GM19328 (cell line): ENCODE results near the gene RPGR.

Experiments
- ATAC-seq: cut with Tn5 transposase; IDR thresholded peaks from one replicate; pipeline ENCODE4 v1.9.1; 2021; ENCODE audit warnings: mild to moderate bottlenecking, moderate library complexity; ENCODE audit not compliant: unreplicated experiment

The RPGR gene

DNA sequence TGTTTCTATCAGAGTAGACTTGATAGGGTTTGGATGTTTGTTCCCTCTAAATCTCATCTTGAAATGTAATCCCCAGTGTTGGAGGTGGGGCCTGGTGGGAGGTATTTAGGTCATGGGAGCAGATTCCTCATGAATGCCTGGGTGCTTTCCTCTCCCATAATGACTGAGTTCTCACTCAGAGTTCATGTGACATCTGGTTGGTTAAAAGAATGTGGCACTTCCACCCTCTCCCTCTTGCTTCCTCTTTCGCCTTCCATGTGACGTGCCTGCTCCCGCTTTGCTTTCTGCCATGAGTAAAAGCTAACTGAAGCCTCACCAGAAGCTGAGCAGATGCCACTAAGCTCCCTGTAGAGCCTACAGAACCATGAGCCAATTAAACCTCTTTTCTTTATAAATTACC is 59.3 kb downstream of the RPGR start:
- ATAC-seq = no peak

DNA sequence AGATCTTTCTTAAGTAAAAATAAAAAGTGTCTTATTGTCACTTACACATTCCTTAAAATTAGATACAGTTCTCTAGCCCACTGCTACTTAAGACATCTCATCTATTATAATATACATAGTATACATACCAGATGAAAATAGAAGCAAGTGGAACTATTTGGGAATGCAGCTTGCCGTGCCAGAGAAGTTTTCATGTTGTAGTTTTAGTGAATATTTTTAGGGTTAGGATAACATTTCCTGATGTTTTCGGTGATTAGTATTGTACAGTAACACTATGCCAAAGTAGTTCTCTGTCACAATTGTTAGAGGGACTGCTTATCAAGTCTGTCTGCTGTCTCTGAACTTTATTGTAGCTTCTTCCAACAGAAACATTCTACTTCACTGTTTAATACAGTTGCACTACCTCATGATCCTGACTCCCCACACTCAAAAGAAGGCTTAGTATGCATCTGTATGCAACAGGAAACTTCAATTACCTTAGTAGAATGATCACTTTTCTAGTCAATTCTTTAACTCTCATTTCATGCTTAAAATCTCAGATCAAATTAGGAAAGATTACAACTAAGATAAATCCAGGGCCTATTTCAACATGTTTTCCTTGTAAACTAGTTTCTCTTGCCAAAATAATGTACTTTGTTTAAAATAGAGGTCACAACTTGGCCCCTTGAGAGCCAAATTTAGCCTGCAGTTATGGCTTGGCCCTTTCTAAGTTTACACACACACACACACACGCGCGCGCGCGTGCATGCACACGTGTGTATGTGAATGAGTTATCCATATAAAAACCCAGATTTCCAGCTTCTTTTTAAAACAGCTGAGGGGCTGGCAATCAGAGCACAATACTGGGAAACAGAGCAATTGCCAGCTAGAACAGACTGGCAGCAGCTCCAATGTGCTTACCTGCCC is 64.3 kb downstream of the RPGR start:
- ATAC-seq = no peak

GRCh38 chrX:38260231-38260630 is 67.1 kb downstream of the RPGR start:
- no peak for ATAC-seq

- no peak for ATAC-seq
Measured at GRCh38 chrX:38256019-38256418, 71.3 kb downstream of the RPGR start.

- ATAC-seq = no peak
Measured at GRCh38 chrX:38249965-38250364, 77.3 kb downstream of the RPGR start.

DNA sequence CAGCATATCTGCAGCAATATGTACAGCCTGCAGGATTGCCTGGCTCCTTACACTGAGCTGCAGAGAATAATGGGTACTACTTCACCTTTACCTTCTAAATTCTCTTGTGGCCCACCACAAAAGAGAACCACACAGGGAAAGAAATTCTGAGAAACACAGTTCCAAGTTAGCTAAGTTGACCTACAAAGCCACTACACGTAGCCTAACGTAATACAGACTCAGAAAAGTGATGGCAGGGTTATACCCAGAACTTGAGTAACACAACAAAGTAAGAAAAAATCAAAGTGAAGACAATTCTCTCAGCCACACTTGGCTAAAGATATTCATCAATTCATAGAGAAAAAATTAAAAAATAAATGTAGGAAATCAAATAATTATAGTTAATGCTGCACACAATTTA is 80.3 kb downstream of the RPGR start:
- no peak for ATAC-seq

DNA sequence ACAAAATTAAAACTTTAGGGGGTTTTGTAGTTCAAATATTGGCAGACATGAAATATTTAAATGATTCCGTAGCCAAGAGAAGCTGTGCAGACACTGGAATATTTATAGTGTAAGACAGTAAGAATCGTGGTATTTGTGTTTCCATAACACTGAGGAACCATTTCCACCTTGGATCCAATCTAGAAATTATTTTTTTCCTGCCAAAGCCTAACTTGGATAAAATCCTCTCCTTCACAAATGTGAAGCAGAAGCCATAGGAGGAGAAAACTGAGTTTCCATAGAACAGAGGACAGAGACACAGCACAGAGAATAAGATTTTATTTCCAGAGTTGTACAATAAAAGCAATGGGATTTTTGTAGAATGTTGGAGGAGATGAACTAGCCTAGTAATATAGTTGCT is 86.8 kb downstream of the RPGR start:
- ATAC-seq = no peak

GRCh38 chrX:38236901-38237615 is 90.3 kb downstream of the RPGR start:
- ATAC-seq = no peak

DNA sequence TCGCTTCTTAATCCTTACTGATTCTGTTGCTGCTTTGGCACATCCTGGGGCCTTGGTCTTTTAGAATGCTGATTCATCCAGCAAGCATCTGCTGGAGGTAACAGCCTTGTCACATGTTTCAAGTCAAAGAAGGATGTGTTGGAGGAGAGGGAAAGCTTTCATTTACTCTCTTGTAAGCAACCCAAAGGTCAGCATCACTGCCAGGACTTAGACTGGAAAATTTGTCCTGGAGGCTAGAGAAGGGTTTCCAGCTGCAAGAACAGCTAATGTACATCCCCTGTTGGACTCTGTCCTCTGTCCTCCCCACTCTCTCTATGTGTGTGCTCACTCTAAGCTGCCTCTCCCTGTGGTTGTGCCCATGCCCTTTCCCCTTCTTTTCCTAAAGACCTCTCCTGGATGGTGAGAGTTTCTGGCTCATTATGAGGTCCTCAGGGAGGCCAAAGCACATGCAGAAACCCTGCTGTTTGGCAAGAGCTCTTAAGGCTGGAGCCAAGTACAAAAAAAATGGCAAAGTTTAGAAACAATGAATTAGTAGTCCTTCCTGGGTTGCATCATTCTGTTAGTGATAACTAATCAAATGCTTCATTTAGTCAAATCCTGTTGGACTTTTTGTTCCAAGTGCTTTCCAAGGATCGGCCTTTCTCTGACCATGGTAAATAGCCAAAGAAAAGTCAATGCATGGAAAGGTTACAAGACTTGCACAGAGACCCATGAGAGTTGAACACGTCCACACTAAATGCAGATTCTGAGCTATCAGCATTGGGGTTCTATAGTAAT is 93.2 kb downstream of the RPGR start:
- ATAC-seq = no peak

- no peak for ATAC-seq
Measured at GRCh38 chrX:38232079-38232686, 95.1 kb downstream of the RPGR start.

GRCh38 chrX:38225093-38225492 is 102.2 kb downstream of the RPGR start:
- ATAC-seq = no peak

DNA sequence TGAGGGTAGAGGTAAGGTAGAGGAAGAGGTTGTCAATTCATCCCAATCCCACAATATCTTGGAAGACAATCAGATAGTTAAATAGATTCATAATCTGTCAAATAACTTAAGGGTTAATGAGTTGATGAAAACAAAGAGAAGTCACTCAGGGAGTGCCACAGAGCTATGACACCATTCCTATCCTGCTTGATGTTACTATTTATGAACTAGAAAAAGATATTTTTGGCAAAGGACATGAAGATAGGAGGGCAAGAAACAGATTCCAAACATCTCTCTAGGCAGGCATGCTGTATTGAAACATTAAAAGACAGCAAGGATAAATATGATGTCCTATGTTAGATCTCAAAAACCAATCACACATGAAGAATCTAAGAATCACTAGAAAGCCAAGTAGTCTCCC is 103.1 kb downstream of the RPGR start:
- no peak for ATAC-seq

- ATAC-seq = no peak
Measured at GRCh38 chrX:38221391-38221929, 105.8 kb downstream of the RPGR start.

DNA sequence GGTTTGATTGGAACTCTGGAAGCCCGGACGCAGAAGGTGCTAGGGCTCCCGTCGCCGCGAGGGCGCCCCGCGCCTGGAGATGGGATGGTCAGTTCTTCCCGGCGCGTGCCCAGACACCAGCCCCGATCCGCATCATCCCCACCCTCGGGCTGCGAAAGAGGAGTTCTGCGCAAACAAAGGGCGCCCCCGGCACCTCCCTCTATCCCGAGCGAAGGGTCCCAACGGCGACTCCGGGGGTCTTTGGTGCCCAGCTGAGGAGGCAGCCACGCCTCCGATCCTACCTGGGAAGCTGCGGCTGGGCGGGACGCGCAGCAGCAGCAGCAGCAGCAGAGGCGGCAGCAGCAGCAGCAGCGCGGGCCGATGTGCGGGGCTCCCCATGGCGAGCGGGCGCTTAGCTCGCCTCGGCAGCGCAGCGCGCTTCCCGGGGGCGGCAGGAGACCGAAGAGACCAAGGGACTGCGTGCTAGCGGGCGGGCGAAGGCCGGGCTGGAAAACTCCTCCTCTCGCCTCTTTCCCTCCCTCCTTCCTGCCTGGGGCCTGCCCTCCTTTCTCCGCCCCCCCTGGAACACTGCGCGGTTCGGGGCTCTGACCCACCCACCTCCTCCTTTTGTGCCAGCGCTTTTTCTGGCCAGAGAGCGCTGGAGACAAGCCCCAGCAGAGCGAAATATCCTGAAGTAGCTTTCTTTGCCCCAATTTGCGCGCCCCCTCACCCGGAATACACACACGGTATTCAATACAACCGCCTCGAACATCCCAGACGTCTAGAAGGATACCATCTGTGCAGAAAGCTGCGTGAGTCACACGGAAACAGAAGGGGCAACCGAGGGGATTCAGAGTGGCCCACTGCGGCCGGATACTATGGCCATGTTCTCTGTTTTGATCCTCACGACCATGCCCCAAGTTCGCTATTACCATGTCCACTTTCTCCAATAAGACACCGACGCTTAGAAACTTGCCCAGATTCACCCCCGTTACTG is 106.6 kb downstream of the RPGR start, which contains the start of gene SRPX:
Gene SRPX (minus strand): TSS at position 457 of the 976 bp plus-strand sequence. CDS start 79 bp downstream, at position 378.
- ATAC-seq = no peak

DNA sequence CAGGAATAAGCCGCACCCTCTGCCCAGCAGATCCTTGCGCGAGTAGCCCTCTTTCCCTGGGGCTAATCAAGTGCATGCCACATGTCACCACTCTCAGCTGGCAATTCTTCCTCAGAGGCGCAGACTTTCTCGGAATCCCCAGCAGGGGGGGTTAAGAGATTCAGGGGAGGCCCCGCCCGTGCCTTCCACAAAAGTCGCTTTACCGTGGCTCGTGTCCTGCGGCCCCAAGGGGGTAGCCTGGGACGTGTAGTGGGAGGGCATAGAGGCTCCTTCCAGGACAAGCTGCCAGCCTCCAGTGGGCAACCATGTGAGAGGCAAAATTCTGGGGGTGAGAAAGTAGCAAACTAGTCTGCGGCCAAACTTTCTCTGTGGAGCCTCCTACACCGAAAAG is 107.3 kb downstream of the RPGR start:
- no peak for ATAC-seq
